ENCODE measurements around the gene MTOR. TPM values are rescaled to one million over a fixed set of nuclear protein-coding genes. Genes with fewer than 3 reads are reported as not detected.

MTOR gene
- total and polyA plus RNA-seq, 10 of the 15 experiments (the other 5 are each of a cell fraction or from before 2014, with no cell fraction given), result 6.6 to 41.8 (median 29.8) TPM

DNA sequence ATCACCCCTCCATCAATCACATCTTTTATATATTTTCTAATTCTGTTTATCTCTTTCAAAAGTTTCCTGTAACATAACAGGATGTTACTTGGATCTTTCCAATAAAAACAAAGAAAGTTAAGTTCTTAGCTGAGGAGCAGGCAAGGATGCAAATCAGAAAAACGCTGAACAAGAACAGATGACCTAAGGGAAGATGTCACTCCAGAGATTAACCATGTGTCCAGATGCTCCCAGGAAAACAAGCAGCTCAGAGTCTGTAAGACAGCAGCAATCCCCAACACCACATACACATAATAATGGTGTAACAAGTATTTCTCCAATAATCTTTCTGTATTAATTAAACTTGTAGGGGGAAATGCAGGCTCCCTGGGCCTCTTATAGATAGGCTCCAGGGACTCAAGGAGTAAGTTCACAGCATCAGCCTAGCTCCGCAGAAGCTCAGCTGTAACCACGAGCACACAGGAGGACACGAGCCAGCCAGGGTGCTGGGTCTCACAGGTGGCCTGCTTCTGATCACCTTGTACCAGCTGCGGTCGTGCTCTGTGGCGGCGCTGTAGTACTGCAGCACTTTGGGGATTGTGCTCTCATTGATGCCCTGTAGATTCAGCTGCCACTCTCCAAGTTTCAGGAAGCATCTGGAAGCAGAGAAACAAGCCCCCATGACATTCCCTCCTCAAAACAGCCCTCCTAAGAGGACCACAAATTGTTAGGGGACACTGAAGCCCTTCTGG, 129.6 kb downstream of the MTOR start:
- no peak for ATAC-seq
- Histone ChIP-seq H3K9ac (ENCODE audit: control insufficient read depth, insufficient read depth, low read length) (no peak overlapping the region), H3K4me1 (ENCODE audit: control insufficient read depth, insufficient read depth, low read length) (no peaks in the 10 kb centered on the region), H3K27ac (ENCODE audit: control insufficient read depth, insufficient read depth) (no peak overlapping the region), H4K20me1 (ENCODE audit: control insufficient read depth, insufficient read depth) (no peaks in the 10 kb centered on the region), H3K27me3 (replicated peaks in 1 of 2; ENCODE audit: control insufficient read depth in 2 of 2, insufficient read depth in 2 of 2, low read length in 1 of 2) (no peaks in the 10 kb centered on the region), H3K4me3 (no peak overlapping the region), H2AFZ (ENCODE audit: control insufficient read depth, low read depth, low read length) (no peak overlapping the region), H3K79me2 (ENCODE audit: control insufficient read depth, insufficient read depth, low read length) (no peaks in the 10 kb centered on the region), H3K4me2 (ENCODE audit: control insufficient read depth, insufficient read depth) (no peak overlapping the region), H3K9me3 (replicated peaks; ENCODE audit: control insufficient read depth, insufficient read depth, low read length) (no peaks in the 10 kb centered on the region), H3K36me3 (ENCODE audit: control insufficient read depth in 2 of 2, insufficient read depth in 2 of 2, low read length in 1 of 2) (peaks cover 19 to 23% of the 10 kb centered on the region in 2 experiments)
- FAIRE-seq, result no peak
- 86% methylated on average over 8 of the region's 8 CpGs for whole genome bisulfite sequencing (ENCODE audit: insufficient coverage, insufficient replicate concordance, low lambda C conversion rate, missing lambda C conversion rate)
- ChIA-PET POLR2A (no interaction called here), SMC1A (ENCODE audit: uncharacterized antibody, unreplicated experiment) (interaction anchor here (1.4 kb wide), 1 partner anchor 95 kb away, joined by 4 read pairs; no protein-coding TSS in a partner anchor), CTCF (interaction anchor here (0.5 kb wide), 1 partner anchor 97 kb away, joined by 3 read pairs; no protein-coding TSS in a partner anchor), RAD21 (ENCODE audit: unreplicated experiment) (no interaction called here)
- DNase-seq (ENCODE audit: low read depth, low spot score), result no peak
- TF ChIP-seq SP1 (IDR thresholded peaks at IDR 0.05; ENCODE audit: low read depth, low read length) (no peak), EZH2 (IDR thresholded peaks at IDR 0.05; ENCODE audit: borderline replicate concordance, control insufficient read depth, low read depth, low read length) (no peak), HDAC2 (IDR thresholded peaks at IDR 0.05) (no peak)
- intact Hi-C loops (cut with micrococcal nuclease; ENCODE audit: unreplicated experiment) (no loop called here), in situ Hi-C loops (cut with MboI) (no loop called here)
- BruUV-seq (replicated peaks), result no TSS peak

DNA sequence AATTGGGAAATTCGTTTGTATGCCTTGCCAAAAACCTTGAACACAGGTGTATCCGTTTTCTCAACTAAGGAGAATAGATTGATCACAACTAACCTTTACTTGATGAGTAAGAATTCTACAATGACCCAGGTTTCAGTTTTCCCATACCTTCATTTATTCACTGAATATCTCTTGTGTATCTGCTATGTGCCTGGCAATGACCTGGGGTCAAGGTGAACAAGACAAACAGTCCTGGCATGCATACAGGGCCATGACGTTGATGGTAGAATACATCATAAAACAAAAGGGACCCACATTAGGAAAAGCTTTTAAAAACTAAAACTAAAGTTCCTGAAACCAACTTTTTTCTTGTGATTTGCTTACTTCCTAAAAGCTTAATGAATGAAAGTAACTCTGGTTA, 130.5 kb downstream of the MTOR start:
- POLR2A ChIA-PET, result no interaction called here
- in situ Hi-C loops (cut with MboI), result no loop called here
- no peaks in the 10 kb centered on the region for H3K27me3 ChIP-seq (replicated peaks in 1 of 2; ENCODE audit: control insufficient read depth in 2 of 2, insufficient read depth in 2 of 2, low read length in 1 of 2)
- FAIRE-seq, result no peak
- RAD21 ChIA-PET (ENCODE audit: unreplicated experiment), result no interaction called here
- H3K4me2 ChIP-seq (ENCODE audit: control insufficient read depth, insufficient read depth), result no peak overlapping the region
- SMC1A ChIA-PET (ENCODE audit: uncharacterized antibody, unreplicated experiment), result interaction anchor here (0.6 to 1.4 kb wide), 2 partner anchors 94 kb away, joined by 3 to 4 read pairs; no protein-coding TSS in a partner anchor
- BruUV-seq (replicated peaks), result no TSS peak
- H2AFZ ChIP-seq (ENCODE audit: control insufficient read depth, low read depth, low read length), result no peak overlapping the region
- peaks cover 19 to 25% of the 10 kb centered on the region in 2 experiments for H3K36me3 ChIP-seq (ENCODE audit: control insufficient read depth in 2 of 2, insufficient read depth in 2 of 2, low read length in 1 of 2)
- no peaks in the 10 kb centered on the region for H3K79me2 ChIP-seq (ENCODE audit: control insufficient read depth, insufficient read depth, low read length)
- CTCF ChIA-PET, result interaction anchor here (0.7 kb wide), 1 partner anchor 94 kb away, joined by 3 read pairs; no protein-coding TSS in a partner anchor
- H3K4me3 ChIP-seq, result no peak overlapping the region
- WGBS (ENCODE audit: insufficient coverage, insufficient replicate concordance, low lambda C conversion rate, missing lambda C conversion rate), result 56% methylated on average over 3 of the region's 3 CpGs
- H3K4me1 ChIP-seq (ENCODE audit: control insufficient read depth, insufficient read depth, low read length), result no peaks in the 10 kb centered on the region
- no peaks in the 10 kb centered on the region for H3K9me3 ChIP-seq (replicated peaks; ENCODE audit: control insufficient read depth, insufficient read depth, low read length)
- H3K27ac ChIP-seq (ENCODE audit: control insufficient read depth, insufficient read depth), result no peak overlapping the region
- intact Hi-C loops (cut with micrococcal nuclease; ENCODE audit: unreplicated experiment), result no loop called here
- DNase-seq (ENCODE audit: low read depth, low spot score), result no peak
- H4K20me1 ChIP-seq (ENCODE audit: control insufficient read depth, insufficient read depth), result no peaks in the 10 kb centered on the region
- H3K9ac ChIP-seq (ENCODE audit: control insufficient read depth, insufficient read depth, low read length), result no peak overlapping the region
- no peak for ATAC-seq
- TF ChIP-seq, protein P1, sequence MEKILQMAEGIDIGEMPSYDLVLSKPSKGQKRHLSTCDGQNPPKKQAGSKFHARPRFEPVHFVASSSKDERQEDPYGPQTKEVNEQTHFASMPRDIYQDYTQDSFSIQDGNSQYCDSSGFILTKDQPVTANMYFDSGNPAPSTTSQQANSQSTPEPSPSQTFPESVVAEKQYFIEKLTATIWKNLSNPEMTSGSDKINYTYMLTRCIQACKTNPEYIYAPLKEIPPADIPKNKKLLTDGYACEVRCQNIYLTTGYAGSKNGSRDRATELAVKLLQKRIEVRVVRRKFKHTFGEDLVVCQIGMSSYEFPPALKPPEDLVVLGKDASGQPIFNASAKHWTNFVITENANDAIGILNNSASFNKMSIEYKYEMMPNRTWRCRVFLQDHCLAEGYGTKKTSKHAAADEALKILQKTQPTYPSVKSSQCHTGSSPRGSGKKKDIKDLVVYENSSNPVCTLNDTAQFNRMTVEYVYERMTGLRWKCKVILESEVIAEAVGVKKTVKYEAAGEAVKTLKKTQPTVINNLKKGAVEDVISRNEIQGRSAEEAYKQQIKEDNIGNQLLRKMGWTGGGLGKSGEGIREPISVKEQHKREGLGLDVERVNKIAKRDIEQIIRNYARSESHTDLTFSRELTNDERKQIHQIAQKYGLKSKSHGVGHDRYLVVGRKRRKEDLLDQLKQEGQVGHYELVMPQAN (conservative IDR thresholded peaks at IDR 0.05), result no peak
- TF ChIP-seq TCF3 (IDR thresholded peaks at IDR 0.05; ENCODE audit: borderline replicate concordance, insufficient read depth, low read depth, low read length) (no peak), ZBED1 (IDR thresholded peaks at IDR 0.05; ENCODE audit: borderline replicate concordance) (no peak), CHD4 (IDR thresholded peaks at IDR 0.05) (no peak), HDGF (IDR thresholded peaks at IDR 0.05) (no peak), NFYB (IDR thresholded peaks at IDR 0.05; ENCODE audit: insufficient read depth, low read depth, low read length) (no peak)
- TF ChIP-seq, protein P2, sequence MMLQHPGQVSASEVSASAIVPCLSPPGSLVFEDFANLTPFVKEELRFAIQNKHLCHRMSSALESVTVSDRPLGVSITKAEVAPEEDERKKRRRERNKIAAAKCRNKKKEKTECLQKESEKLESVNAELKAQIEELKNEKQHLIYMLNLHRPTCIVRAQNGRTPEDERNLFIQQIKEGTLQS (IDR thresholded peaks at IDR 0.05; ENCODE audit: borderline replicate concordance, extremely low read depth, low read depth, low read length), result no peak
- TF ChIP-seq, protein P3, sequence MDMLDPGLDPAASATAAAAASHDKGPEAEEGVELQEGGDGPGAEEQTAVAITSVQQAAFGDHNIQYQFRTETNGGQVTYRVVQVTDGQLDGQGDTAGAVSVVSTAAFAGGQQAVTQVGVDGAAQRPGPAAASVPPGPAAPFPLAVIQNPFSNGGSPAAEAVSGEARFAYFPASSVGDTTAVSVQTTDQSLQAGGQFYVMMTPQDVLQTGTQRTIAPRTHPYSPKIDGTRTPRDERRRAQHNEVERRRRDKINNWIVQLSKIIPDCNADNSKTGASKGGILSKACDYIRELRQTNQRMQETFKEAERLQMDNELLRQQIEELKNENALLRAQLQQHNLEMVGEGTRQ (IDR thresholded peaks at IDR 0.05; ENCODE audit: borderline replicate concordance, low read depth, low read length), result no peak
